ENCODE data around the gene SCMH1.
"Not testable (repeated sequence)": the region's sequence is repeated elsewhere in the genome, so short reads cannot be mapped to it uniquely, and the experiment has no call there.

SCMH1 gene

GRCh38 chr1:41232305-41232704 is 9.8 kb downstream of the SCMH1 start:
- no peak for TF ChIP-seq CTCF (conservative IDR thresholded peaks at IDR 0.05; ENCODE audit: low read length)
- DNase-seq (ENCODE audit: low read depth): no peak
- no peak overlapping the region for H3K4me3 ChIP-seq (ENCODE audit: low read length)

GRCh38 chr1:41230656-41231055 is 11.4 kb downstream of the SCMH1 start:
- no peak for TF ChIP-seq CTCF (conservative IDR thresholded peaks at IDR 0.05; ENCODE audit: low read length)
- DNase-seq (ENCODE audit: low read depth): no peak
- no peak overlapping the region for H3K4me3 ChIP-seq (ENCODE audit: low read length)

- H3K4me3 ChIP-seq (ENCODE audit: low read length); DNase-seq (ENCODE audit: low read depth): not testable (repeated sequence)
Observed at GRCh38 chr1:41229219-41229618, 12.9 kb downstream of the SCMH1 start.

- no peak for TF ChIP-seq CTCF (conservative IDR thresholded peaks at IDR 0.05; ENCODE audit: low read length)
Observed at GRCh38 chr1:41226815-41227434, 15.2 kb downstream of the SCMH1 start.

GRCh38 chr1:41225495-41225894 is 16.6 kb downstream of the SCMH1 start:
- DNase-seq (ENCODE audit: low read depth): no peak
- H3K4me3 ChIP-seq (ENCODE audit: low read length): no peak overlapping the region
- TF ChIP-seq CTCF (conservative IDR thresholded peaks at IDR 0.05; ENCODE audit: low read length): no peak

More at GRCh38 chr1:41226815-41227434, 15.2 kb downstream of the SCMH1 start:
- no peak overlapping the region for H3K4me3 ChIP-seq (ENCODE audit: low read length)
- DNase-seq (ENCODE audit: low read depth): no peak

- no peak for TF ChIP-seq CTCF (conservative IDR thresholded peaks at IDR 0.05; ENCODE audit: low read length)
- DNase-seq (ENCODE audit: low read depth): no peak
- H3K4me3 ChIP-seq (ENCODE audit: low read length): no peak overlapping the region
Observed at GRCh38 chr1:41222496-41222895, 19.6 kb downstream of the SCMH1 start.

- DNase-seq (ENCODE audit: low read depth): no peak
- H3K4me3 ChIP-seq (ENCODE audit: low read length): no peak overlapping the region
- no peak for TF ChIP-seq CTCF (conservative IDR thresholded peaks at IDR 0.05; ENCODE audit: low read length)
Observed at GRCh38 chr1:41221995-41222394, 20.1 kb downstream of the SCMH1 start.

GRCh38 chr1:41218152-41218551 is 24.0 kb downstream of the SCMH1 start:
- no peak for DNase-seq (ENCODE audit: low read depth)
- H3K4me3 ChIP-seq (ENCODE audit: low read length): no peak overlapping the region
- no peak for TF ChIP-seq CTCF (conservative IDR thresholded peaks at IDR 0.05; ENCODE audit: low read length)

Data from AG10803 (cell line).